Endothelial cell (in vitro differentiated cells): Measurements from ENCODE around the gene PRSS22. TPM values are rescaled to one million over a fixed set of nuclear protein-coding genes. Genes with fewer than 3 reads are reported as not detected.

Experiments used
- DNase-seq: peaks from one replicate; pipeline ENCODE4 v3.0.0; 2021; ENCODE audit warnings: low spot score
- H3K27ac Mint-ChIP-seq: one replicate; pipeline ENCODE4 v1.8.0; 2021; ENCODE audit warnings: mixed read lengths, inconsistent platforms; ENCODE audit not compliant: unreplicated experiment
- H3K27me3 Mint-ChIP-seq: one replicate; pipeline ENCODE4 v1.8.0; 2021; ENCODE audit warnings: mild to moderate bottlenecking, moderate library complexity, mixed read lengths, inconsistent platforms; ENCODE audit not compliant: unreplicated experiment
- H3K36me3 Mint-ChIP-seq: one replicate; pipeline ENCODE4 v1.8.0; 2021; ENCODE audit warnings: mild to moderate bottlenecking, low read depth, mixed read lengths, inconsistent platforms; ENCODE audit not compliant: unreplicated experiment
- H3K4me1 Mint-ChIP-seq: one replicate; pipeline ENCODE4 v1.8.0; 2021; ENCODE audit warnings: mild to moderate bottlenecking, mixed read lengths, inconsistent platforms; ENCODE audit not compliant: unreplicated experiment
- H3K4me3 Mint-ChIP-seq: one replicate; pipeline ENCODE4 v1.8.0; 2021; ENCODE audit warnings: mild to moderate bottlenecking, mixed read lengths, inconsistent platforms; ENCODE audit not compliant: unreplicated experiment
- H3K9me3 Mint-ChIP-seq: one replicate; pipeline ENCODE4 v1.8.0; 2021; ENCODE audit warnings: mixed read lengths, inconsistent platforms; ENCODE audit not compliant: unreplicated experiment
- CTCF ChIP-seq: fragments of 200-600 bp; sonication (generic); IDR thresholded peaks from one replicate; pipeline ENCODE4 v1.5.0; 2021; ENCODE audit warnings: antibody characterized with exemption; ENCODE audit not compliant: unreplicated experiment
- total RNA-seq: library from RNA; stranded (reverse); fragmentation: NEBNext Ultra II Directional; extraction: Animal tissue kit (Norgen Biotek cat#: 25700); gene quantifications from one replicate; pipeline ENCODE4 v1.2.1, GENCODE V29; 2021; ENCODE audit not compliant: unreplicated experiment

Gene PRSS22
- total RNA-seq, 1 donor from 2014 or later = 0.59 TPM

GRCh38 chr16:2829501-2830354 lies 28.2 kb downstream of the PRSS22 start, which contains the start of gene ZG16B:
ZG16B (plus strand) TSS chr16:2830303; CDS start chr16:2830442, 139 bp downstream.
- Mint-ChIP-seq H3K4me3 (no peak within 1 kb of the TSS), H3K9me3 (no peaks in the 10 kb centered on the region), H3K4me1 (peaks cover 7% of the 10 kb centered on the region), H3K27me3 (peaks cover 12% of the 10 kb centered on the region), H3K27ac (no peak within 1 kb of the TSS), H3K36me3 (no peaks in the 10 kb centered on the region)
- no peak for DNase-seq
- no peak for TF ChIP-seq CTCF

GRCh38 chr16:2828876-2829430 lies 29.0 kb downstream of the PRSS22 start:
- TF ChIP-seq CTCF = no peak
- Mint-ChIP-seq H3K27ac (no peak overlapping the region), H3K4me3 (no peak overlapping the region), H3K9me3 (no peaks in the 10 kb centered on the region), H3K36me3 (no peaks in the 10 kb centered on the region), H3K27me3 (peaks cover 14% of the 10 kb centered on the region), H3K4me1 (peaks cover 7% of the 10 kb centered on the region)
- DNase-seq = no peak

GRCh38 chr16:2828521-2828840 lies 29.5 kb downstream of the PRSS22 start:
- no peak for TF ChIP-seq CTCF
- Mint-ChIP-seq H3K4me1 (peaks cover 7% of the 10 kb centered on the region), H3K4me3 (no peak overlapping the region), H3K9me3 (no peaks in the 10 kb centered on the region), H3K27me3 (peaks cover 14% of the 10 kb centered on the region), H3K27ac (no peak overlapping the region), H3K36me3 (no peaks in the 10 kb centered on the region)
- DNase-seq = no peak

- H3K9me3 Mint-ChIP-seq = no peaks in the 10 kb centered on the region
- H3K27me3 Mint-ChIP-seq = peaks cover 14% of the 10 kb centered on the region
- no peaks in the 10 kb centered on the region for H3K36me3 Mint-ChIP-seq
- H3K4me3 Mint-ChIP-seq = no peak overlapping the region
- no peak overlapping the region for H3K27ac Mint-ChIP-seq
- no peak for TF ChIP-seq CTCF
- peaks cover 7% of the 10 kb centered on the region for H3K4me1 Mint-ChIP-seq
- DNase-seq = no peak
These were observed 30.0 kb downstream of the PRSS22 start for GRCh38 chr16:2827831-2828520.

- no peak for DNase-seq
- H3K4me3 Mint-ChIP-seq = no peak overlapping the region
- H3K36me3 Mint-ChIP-seq = no peaks in the 10 kb centered on the region
- H3K4me1 Mint-ChIP-seq = peaks cover 7% of the 10 kb centered on the region
- no peaks in the 10 kb centered on the region for H3K9me3 Mint-ChIP-seq
- no peak overlapping the region for H3K27ac Mint-ChIP-seq
- no peak for TF ChIP-seq CTCF
- H3K27me3 Mint-ChIP-seq = peaks cover 14% of the 10 kb centered on the region
These were observed 30.6 kb downstream of the PRSS22 start for GRCh38 chr16:2827374-2827791.
